ENCODE measurements around the gene SNAP47.

GRCh38 chr1:227781314-227781930 is 46.2 kb downstream of the SNAP47 start:
- TF ChIP-seq CTCF (IDR thresholded peaks at IDR 0.05; ENCODE audit: poor library complexity): no peak
- TF ChIP-seq EZH2 (IDR thresholded peaks at IDR 0.05; ENCODE audit: borderline replicate concordance): no peak
- no peak for TF ChIP-seq EZH2phosphoT487 (IDR thresholded peaks at IDR 0.05; ENCODE audit: low read depth, severe bottlenecking, unreplicated experiment)

All from hepatocyte (in vitro differentiated cells).